MM.1S (cell line): ENCODE results near the gene SETD5.

Experiments used
- EZH2 ChIP-seq: fragments of 300-600 bp; sonication (generic); optimal IDR thresholded peaks from 2 replicates; pipeline ENCODE3; 2017; ENCODE audit warnings: low read depth, mild to moderate bottlenecking, antibody characterized with exemption, low read length, mixed read lengths
- TF ChIP-seq, protein P1 (sequence below): fragments of 300-600 bp; sonication (generic); IDR thresholded peaks from 2 replicates; pipeline ENCODE4 v1.5.1; 2016; ENCODE audit warnings: antibody characterized with exemption, low read length, mixed read lengths

- TF ChIP-seq EZH2, result no peak
- TF ChIP-seq, protein P1, sequence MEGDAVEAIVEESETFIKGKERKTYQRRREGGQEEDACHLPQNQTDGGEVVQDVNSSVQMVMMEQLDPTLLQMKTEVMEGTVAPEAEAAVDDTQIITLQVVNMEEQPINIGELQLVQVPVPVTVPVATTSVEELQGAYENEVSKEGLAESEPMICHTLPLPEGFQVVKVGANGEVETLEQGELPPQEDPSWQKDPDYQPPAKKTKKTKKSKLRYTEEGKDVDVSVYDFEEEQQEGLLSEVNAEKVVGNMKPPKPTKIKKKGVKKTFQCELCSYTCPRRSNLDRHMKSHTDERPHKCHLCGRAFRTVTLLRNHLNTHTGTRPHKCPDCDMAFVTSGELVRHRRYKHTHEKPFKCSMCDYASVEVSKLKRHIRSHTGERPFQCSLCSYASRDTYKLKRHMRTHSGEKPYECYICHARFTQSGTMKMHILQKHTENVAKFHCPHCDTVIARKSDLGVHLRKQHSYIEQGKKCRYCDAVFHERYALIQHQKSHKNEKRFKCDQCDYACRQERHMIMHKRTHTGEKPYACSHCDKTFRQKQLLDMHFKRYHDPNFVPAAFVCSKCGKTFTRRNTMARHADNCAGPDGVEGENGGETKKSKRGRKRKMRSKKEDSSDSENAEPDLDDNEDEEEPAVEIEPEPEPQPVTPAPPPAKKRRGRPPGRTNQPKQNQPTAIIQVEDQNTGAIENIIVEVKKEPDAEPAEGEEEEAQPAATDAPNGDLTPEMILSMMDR, result no peak
Observed at GRCh38 chr3:9406856-9407626, 9.6 kb downstream of the SETD5 start.
